GM12875 (cell line): ENCODE data around the gene P4HTM.

Experiments used
- H3K4me3 ChIP-seq: one replicate; pipeline ENCODE4 v1.5.1; 2011; ENCODE audit warnings: low read depth, low read length, control low read depth
- TF ChIP-seq, protein P1 (sequence below): IDR thresholded peaks from 2 replicates; pipeline ENCODE4 v1.5.1; 2011; ENCODE audit warnings: low read depth, mild to moderate bottlenecking, control low read depth, inconsistent platforms, low read length, moderate library complexity, borderline replicate concordance; ENCODE audit not compliant: insufficient read depth

Gene P4HTM

DNA sequence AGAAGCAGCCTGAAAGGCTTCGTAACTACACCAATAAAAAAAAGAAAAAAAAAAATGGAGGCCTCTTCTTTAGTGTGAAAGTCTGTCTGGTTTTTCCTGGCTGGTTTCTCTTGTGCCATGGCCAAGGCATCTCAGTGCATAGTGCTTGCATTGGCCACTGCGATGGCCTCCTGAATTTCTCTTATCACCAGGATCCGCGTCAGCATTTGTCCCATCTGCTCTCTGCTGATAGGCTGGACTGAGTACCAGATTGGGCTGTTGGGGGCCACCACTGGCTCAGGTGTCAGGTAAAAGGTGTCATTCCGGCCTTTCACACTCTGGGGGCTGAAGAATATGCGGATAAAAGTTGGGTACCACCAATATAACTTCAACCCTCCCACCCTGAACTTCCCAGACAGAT lies 40.3 kb downstream of the P4HTM start:
- no peak overlapping the region for H3K4me3 ChIP-seq
- TF ChIP-seq, protein P1, sequence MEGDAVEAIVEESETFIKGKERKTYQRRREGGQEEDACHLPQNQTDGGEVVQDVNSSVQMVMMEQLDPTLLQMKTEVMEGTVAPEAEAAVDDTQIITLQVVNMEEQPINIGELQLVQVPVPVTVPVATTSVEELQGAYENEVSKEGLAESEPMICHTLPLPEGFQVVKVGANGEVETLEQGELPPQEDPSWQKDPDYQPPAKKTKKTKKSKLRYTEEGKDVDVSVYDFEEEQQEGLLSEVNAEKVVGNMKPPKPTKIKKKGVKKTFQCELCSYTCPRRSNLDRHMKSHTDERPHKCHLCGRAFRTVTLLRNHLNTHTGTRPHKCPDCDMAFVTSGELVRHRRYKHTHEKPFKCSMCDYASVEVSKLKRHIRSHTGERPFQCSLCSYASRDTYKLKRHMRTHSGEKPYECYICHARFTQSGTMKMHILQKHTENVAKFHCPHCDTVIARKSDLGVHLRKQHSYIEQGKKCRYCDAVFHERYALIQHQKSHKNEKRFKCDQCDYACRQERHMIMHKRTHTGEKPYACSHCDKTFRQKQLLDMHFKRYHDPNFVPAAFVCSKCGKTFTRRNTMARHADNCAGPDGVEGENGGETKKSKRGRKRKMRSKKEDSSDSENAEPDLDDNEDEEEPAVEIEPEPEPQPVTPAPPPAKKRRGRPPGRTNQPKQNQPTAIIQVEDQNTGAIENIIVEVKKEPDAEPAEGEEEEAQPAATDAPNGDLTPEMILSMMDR: no peak

DNA sequence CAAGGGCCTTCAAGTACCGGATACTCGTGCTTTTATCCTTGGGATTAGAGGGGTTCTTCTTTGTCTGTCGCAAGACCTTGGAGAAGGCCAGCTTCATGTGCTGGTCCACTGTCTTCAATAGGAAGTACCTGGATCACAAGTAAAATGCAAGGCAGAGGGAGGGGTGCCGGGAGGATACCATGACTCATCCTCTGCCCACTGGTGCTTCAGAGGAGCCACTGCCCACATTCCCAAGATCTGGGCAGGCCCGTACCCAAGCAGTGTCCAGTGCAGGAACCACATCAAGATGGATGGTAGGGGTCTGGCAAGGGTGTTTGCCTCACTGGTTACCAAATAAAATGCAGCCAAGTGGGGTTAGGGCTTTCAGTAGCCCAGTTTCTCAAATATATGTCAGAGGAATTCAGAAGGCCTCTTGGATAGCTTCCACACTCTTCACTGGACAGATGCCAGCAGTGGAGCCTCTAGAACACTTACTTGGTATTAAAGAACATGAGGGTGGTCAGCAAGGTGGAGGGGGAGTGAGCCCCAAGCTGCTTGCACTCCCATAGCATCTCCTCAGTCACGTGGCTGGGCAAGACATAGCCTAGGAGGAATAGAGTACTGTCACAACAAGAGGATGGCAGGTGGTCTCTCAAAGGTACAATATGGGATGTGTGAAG lies 42.7 kb downstream of the P4HTM start:
- TF ChIP-seq, protein P1: no peak
- H3K4me3 ChIP-seq: no peak overlapping the region

DNA sequence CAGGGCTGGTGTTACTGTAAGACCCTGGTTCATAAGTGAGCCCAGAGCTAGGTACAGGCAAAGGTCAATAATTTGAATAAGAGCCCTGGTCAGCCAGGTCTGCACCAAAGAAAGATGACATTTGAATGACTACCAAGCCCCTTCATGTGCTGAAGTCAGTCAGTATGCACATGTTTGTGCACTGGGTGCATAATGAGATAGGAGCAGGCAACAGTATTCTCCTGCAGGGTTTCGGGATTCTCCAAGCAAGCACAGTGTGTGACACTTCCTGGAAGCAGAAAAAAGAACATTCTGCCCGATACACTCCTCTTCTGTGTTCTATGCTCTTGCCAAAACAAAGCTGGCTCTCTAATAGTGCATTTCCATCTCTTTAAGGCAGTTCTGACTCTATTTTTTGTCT lies 44.6 kb downstream of the P4HTM start:
- no peak overlapping the region for H3K4me3 ChIP-seq
- TF ChIP-seq, protein P1: no peak

DNA sequence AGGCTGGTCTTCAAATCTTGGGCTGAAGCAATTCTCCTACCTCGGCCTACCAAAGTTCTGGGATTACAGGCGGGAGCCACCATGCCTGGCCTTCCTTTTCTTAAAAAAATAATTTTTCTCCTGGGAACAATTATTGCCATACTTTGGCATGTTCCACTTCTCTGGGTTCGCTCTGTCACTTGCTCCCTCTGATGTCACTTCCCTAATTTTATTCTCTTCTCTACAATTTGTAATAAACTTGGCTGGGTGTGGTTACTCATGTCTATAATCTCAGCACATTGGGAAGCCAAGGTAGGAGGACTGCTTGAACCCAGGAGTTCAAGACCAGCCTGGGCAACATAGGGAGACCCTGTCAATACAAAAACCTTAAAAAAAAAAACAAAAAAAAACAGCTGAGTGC lies 45.2 kb downstream of the P4HTM start:
- TF ChIP-seq, protein P1: no peak
- H3K4me3 ChIP-seq: no peak overlapping the region

DNA sequence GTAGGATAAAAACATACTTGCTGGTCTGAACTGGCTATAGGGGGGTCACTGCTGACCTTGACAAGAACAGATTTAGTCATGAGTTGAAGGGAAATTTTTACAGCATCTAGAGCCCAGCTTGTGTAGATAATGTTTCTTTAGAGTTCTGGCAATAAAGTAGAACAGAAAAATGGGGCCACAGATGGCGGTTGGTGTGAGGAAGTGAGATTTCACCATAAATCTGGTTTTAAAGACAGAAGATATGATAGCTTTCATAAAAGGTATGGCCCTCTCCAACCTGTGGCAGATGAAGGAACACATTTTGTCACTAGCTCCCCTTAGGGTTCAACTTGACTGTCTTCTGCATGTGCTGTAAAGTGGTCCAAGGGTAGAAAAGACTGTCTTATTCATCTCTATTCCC lies 63.5 kb downstream of the P4HTM start:
- TF ChIP-seq, protein P1: no peak

DNA sequence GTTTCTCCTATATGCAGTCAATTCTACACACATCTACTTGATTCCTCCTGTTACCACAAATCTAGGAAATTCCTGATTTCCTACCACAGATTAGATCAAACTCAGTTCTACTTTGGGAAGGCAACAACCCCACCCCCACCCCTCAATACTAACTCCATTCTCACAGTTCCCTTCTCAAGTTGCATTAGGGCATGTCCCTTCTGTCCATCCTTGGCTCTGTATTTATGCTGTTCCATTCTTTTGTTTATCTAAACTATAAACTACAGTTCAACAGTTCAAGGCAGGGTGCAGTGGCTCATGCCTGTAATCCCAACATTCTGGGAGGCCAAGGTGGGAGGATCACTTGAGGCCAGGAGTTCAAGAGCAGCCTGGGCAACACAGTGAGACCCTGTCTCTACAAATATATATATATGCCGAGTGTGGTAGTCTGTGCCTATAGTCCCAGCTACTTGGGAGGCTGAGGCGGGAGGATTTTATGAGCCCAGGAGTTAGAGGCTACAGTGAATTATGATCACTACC lies 64.4 kb downstream of the P4HTM start:
- TF ChIP-seq, protein P1: no peak
- no peak overlapping the region for H3K4me3 ChIP-seq

More for the DNA sequence above, 63.5 kb downstream of the P4HTM start:
- no peak overlapping the region for H3K4me3 ChIP-seq
